BLaER1 (cell line): Measurements from ENCODE around the gene ADCK2.
"Not testable (repeated sequence)": the region's sequence is repeated elsewhere in the genome, so short reads cannot be mapped to it uniquely, and the experiment has no call there.

Source experiments
- H3K27ac ChIP-seq: shearing (Covaris generic); formaldehyde crosslinking; 2 replicates; pipeline ENCODE4 v1.8.1; 2022
- H3K27me3 ChIP-seq: shearing (Covaris generic); formaldehyde crosslinking; 2 replicates; pipeline ENCODE4 v1.8.1; 2022
- H3K36me3 ChIP-seq: shearing (Covaris generic); formaldehyde crosslinking; 2 replicates; pipeline ENCODE4 v1.8.1; 2022
- H3K4me1 ChIP-seq: shearing (Covaris generic); formaldehyde crosslinking; 2 replicates; pipeline ENCODE4 v1.8.1; 2022
- H3K4me2 ChIP-seq: shearing (Covaris generic); formaldehyde crosslinking; 2 replicates; pipeline ENCODE4 v1.8.1; 2022
- H3K4me3 ChIP-seq: shearing (Covaris generic); formaldehyde crosslinking; 2 replicates; pipeline ENCODE4 v1.8.1; 2022
- H3K9ac ChIP-seq: shearing (Covaris generic); formaldehyde crosslinking; 2 replicates; pipeline ENCODE4 v1.8.1; 2022
- H3K9me3 ChIP-seq: shearing (Covaris generic); formaldehyde crosslinking; 2 replicates; pipeline ENCODE4 v1.8.1; 2022
- H4K20me1 ChIP-seq: shearing (Covaris generic); formaldehyde crosslinking; 2 replicates; pipeline ENCODE4 v1.8.1; 2022
- Cebpa-rat ChIP-seq: shearing (Covaris generic); IDR thresholded peaks from 2 replicates; pipeline ENCODE4 v1.8.1; 2022

Gene ADCK2

DNA sequence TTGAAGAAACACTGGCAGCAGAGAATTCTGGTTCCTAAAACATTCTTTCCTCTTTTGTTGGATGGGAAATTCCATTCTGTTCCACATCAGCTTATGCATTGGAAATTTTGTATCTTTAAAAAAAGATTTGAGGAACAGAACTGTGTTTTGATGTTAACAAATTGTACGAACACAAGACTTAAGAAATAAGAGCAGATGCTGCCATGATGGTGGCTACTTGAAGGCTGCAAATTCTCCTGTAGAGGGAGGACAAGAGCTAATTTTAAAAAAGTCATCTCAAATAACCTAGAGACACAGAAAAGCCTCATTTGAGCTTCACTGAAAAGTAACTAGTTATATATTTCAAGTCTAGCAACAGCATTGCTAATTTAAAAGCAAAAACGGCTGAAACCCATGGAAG is 53.5 kb downstream of the ADCK2 start:
- H3K9ac ChIP-seq = no peak overlapping the region
- peaks cover 38% of the 10 kb centered on the region for H3K36me3 ChIP-seq
- H4K20me1 ChIP-seq = no peaks in the 10 kb centered on the region

DNA sequence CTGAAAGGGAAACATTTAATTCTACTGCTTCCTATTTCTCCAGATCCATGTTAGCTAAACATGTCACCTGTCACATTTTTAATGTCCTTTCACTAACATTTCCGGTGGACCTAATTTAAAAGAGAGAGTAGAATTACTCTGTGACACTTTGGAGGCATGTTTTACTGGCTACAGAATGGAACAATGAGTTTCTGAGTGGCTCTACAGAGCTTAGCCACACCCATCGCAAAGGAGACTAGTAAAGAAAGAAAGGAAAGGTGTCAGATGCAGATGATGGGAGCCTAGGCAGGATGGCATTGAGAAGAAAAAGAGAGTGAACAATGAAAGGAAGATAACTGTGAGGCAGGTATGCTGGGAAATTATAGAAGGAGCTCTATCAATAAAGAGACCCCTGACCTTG is 59.7 kb downstream of the ADCK2 start:
- H3K36me3 ChIP-seq = peaks cover 34% of the 10 kb centered on the region
- no peak for TF ChIP-seq Cebpa-rat
- H4K20me1 ChIP-seq = no peaks in the 10 kb centered on the region
- no peaks in the 10 kb centered on the region for H3K4me1 ChIP-seq
- H3K4me3 ChIP-seq = no peak overlapping the region
- H3K9ac ChIP-seq = no peak overlapping the region
- no peak overlapping the region for H3K27ac ChIP-seq
- H3K9me3 ChIP-seq = no peaks in the 10 kb centered on the region
- H3K4me2 ChIP-seq = no peak overlapping the region
- H3K27me3 ChIP-seq = no peaks in the 10 kb centered on the region

More for the DNA sequence above, 53.5 kb downstream of the ADCK2 start:
- H3K27me3 ChIP-seq = no peaks in the 10 kb centered on the region
- H3K4me1 ChIP-seq = no peaks in the 10 kb centered on the region
- H3K4me3 ChIP-seq = no peak overlapping the region
- TF ChIP-seq Cebpa-rat = no peak
- H3K27ac ChIP-seq = no peak overlapping the region
- no peaks in the 10 kb centered on the region for H3K9me3 ChIP-seq
- no peak overlapping the region for H3K4me2 ChIP-seq

- Histone ChIP-seq H4K20me1 (no peaks in the 10 kb centered on the region), H3K4me1 (no peaks in the 10 kb centered on the region), H3K9ac (no peak overlapping the region), H3K4me3 (no peak overlapping the region), H3K9me3 (no peaks in the 10 kb centered on the region), H3K27ac (no peak overlapping the region), H3K4me2 (no peak overlapping the region), H3K36me3 (peaks cover 46% of the 10 kb centered on the region), H3K27me3 (no peaks in the 10 kb centered on the region)
- TF ChIP-seq Cebpa-rat = no peak
Observed at GRCh38 chr7:140734096-140734495, 61.4 kb downstream of the ADCK2 start.

DNA sequence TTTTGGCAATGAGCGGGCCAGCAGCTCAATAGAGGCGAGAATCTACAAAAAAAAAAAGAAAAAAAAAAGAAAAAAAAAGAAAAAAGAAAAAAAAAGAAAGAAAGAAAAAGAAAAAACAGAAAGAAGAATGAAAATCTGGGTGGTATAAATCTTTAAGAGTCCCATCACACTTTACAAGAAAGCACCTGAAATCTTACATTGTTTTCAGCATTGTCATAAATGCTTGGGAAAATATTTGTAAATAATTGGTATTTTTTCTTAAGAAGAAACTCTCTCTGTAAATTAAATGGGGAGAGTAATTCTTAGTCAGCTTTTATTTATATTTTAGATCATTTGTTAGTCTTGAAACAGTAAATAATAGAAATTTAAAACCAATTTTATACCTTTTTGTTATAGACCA is 62.0 kb downstream of the ADCK2 start:
- Histone ChIP-seq H4K20me1 (no peaks in the 10 kb centered on the region), H3K4me1 (no peaks in the 10 kb centered on the region), H3K36me3 (peaks cover 46% of the 10 kb centered on the region), H3K9me3 (no peaks in the 10 kb centered on the region), H3K4me2 (no peak overlapping the region), H3K9ac (no peak overlapping the region), H3K27ac (no peak overlapping the region), H3K27me3 (no peaks in the 10 kb centered on the region), H3K4me3 (no peak overlapping the region)
- no peak for TF ChIP-seq Cebpa-rat

GRCh38 chr7:140738280-140738679 is 65.5 kb downstream of the ADCK2 start:
- peaks cover 45% of the 10 kb centered on the region for H3K36me3 ChIP-seq
- no peaks in the 10 kb centered on the region for H3K9me3 ChIP-seq
- TF ChIP-seq Cebpa-rat = no peak
- H3K9ac ChIP-seq = no peak overlapping the region
- no peaks in the 10 kb centered on the region for H4K20me1 ChIP-seq
- H3K27me3 ChIP-seq = no peaks in the 10 kb centered on the region
- H3K4me2 ChIP-seq = no peak overlapping the region
- no peaks in the 10 kb centered on the region for H3K4me1 ChIP-seq
- H3K4me3 ChIP-seq = no peak overlapping the region
- H3K27ac ChIP-seq = no peak overlapping the region

GRCh38 chr7:140743255-140743654 is 70.5 kb downstream of the ADCK2 start:
- H3K36me3 ChIP-seq = peaks cover 51% of the 10 kb centered on the region
- not testable (repeated sequence) for H3K4me1 ChIP-seq, H3K9ac ChIP-seq, H3K4me2 ChIP-seq, H3K4me3 ChIP-seq, H3K27ac ChIP-seq, H3K27me3 ChIP-seq, H3K9me3 ChIP-seq, H4K20me1 ChIP-seq

- no peak overlapping the region for H3K9ac ChIP-seq
- no peak overlapping the region for H3K4me3 ChIP-seq
- TF ChIP-seq Cebpa-rat = no peak
- H3K4me2 ChIP-seq = no peak overlapping the region
- H4K20me1 ChIP-seq = no peaks in the 10 kb centered on the region
- no peak overlapping the region for H3K27ac ChIP-seq
- no peaks in the 10 kb centered on the region for H3K4me1 ChIP-seq
- no peaks in the 10 kb centered on the region for H3K27me3 ChIP-seq
- no peaks in the 10 kb centered on the region for H3K9me3 ChIP-seq
- peaks cover 46% of the 10 kb centered on the region for H3K36me3 ChIP-seq
Observed at GRCh38 chr7:140744005-140744404, 71.3 kb downstream of the ADCK2 start.
